A673 (cell line): Measurements from ENCODE around the gene PPWD1. TPM values are rescaled to one million over a fixed set of nuclear protein-coding genes. Genes with fewer than 3 reads are reported as not detected.

Source experiments
- BruUV-seq: library from RNA; stranded (reverse); fragments of 400-500 nt; replicated peaks from 2 replicates; lab custom pipeline; 2021; lab: Mats Ljungman, UMichigan
- CTCF ChIA-PET: fragments of 300-600 bp; sonication (Branson Sonifier 250); formaldehyde crosslinking; loops from one replicate; lab custom pipeline; 2022; ENCODE audit warnings: antibody characterized with exemption; lab: Charles Lee
- POLR2A ChIA-PET: fragments of 300-600 bp; sonication (Branson Sonifier 250); formaldehyde crosslinking; loops from one replicate; lab custom pipeline; 2022; ENCODE audit warnings: antibody characterized with exemption; ENCODE audit not compliant: low non-redundant PET; lab: Charles Lee
- DNase-seq: peaks from one replicate; pipeline ENCODE4 v3.0.0-alpha.2; 2015; ENCODE audit warnings: low spot score
- H3K27ac ChIP-seq: fragments of 200-600 bp; sonication (generic); 2 replicates; pipeline ENCODE4 v1.5.1; 2016; ENCODE audit warnings: mixed run types, low read depth, mild to moderate bottlenecking, mixed read lengths, antibody characterized with exemption, low read length; ENCODE audit not compliant: poor library complexity, severe bottlenecking
- H3K27me3 ChIP-seq: fragments of 200-600 bp; sonication (generic); replicated peaks from 2 replicates; pipeline ENCODE4 v1.6.1; 2017; ENCODE audit warnings: mixed run types, low read depth, mild to moderate bottlenecking, mixed read lengths, antibody characterized with exemption, low read length; ENCODE audit not compliant: insufficient read depth, poor library complexity
- H3K36me3 ChIP-seq: fragments of 200-600 bp; sonication (generic); 2 replicates; pipeline ENCODE4 v1.6.1; 2016; ENCODE audit warnings: mixed run types, mild to moderate bottlenecking, mixed read lengths, antibody characterized with exemption, low read length; ENCODE audit not compliant: insufficient read depth, poor library complexity, severe bottlenecking
- H3K4me1 ChIP-seq: fragments of 200-600 bp; sonication (generic); 2 replicates; pipeline ENCODE4 v1.6.1; 2017; ENCODE audit warnings: mixed run types, mild to moderate bottlenecking, mixed read lengths, antibody characterized with exemption, low read length; ENCODE audit not compliant: insufficient read depth, poor library complexity, severe bottlenecking
- H3K4me3 ChIP-seq: fragments of 200-600 bp; sonication (generic); 2 replicates; pipeline ENCODE4 v1.5.1; 2016; ENCODE audit warnings: low read depth, mixed run types, mild to moderate bottlenecking, mixed read lengths, low read length; ENCODE audit not compliant: poor library complexity, severe bottlenecking
- H3K9me3 ChIP-seq: fragments of 200-600 bp; sonication (generic); 2 replicates; pipeline ENCODE4 v1.6.1; 2016; ENCODE audit warnings: mixed run types, low read depth, mild to moderate bottlenecking, mixed read lengths, antibody characterized with exemption, low read length; ENCODE audit not compliant: poor library complexity, severe bottlenecking
- EZH2 ChIP-seq: fragments of 200-600 bp; sonication (generic); IDR thresholded peaks from 2 replicates; pipeline ENCODE4 v1.6.1; 2017; ENCODE audit warnings: borderline replicate concordance, low read depth, mild to moderate bottlenecking, mixed read lengths, antibody characterized with exemption, low read length; ENCODE audit not compliant: poor library complexity, severe bottlenecking
- intact Hi-C: fragments of 100-400 bp; cut with micrococcal nuclease; formaldehyde crosslinking; loops from one replicate; pipeline ENCODE4 v1.10.0; 2022; ENCODE audit not compliant: unreplicated experiment
- total RNA-seq: library from RNA; stranded (reverse); gene quantifications from 2 replicates; pipeline ENCODE4 v1.2.3, GENCODE V29; 2021
- TF ChIP-seq, protein P1 (sequence below): fragments of 300-800, 200-600 bp; sonication (generic); conservative IDR thresholded peaks from 2 replicates; pipeline ENCODE4 v1.5.1; 2017; ENCODE audit warnings: low read depth, mild to moderate bottlenecking, antibody characterized with exemption, low read length, moderate library complexity, mixed read lengths

Gene PPWD1
- total RNA-seq, 1 experiment from 2014 or later = 35.4 TPM

DNA sequence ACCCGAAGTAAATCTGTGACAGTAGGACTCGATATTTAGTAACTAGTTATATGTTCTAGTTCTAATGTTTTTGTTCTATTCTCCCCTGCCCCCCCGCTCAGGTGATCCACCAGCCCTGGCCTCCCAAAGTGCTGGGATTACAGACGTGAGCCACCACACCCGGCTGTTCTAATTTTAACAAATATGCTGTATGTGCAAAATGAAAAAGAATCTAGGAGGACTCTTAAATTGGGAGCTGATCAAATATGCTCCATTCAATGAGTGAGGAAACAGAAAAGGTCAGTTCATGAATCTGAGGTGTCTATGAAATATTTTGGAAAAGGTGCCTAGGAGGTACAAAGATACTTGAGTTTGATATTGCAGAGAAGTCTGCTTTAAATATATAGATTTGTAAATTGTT, 17.0 kb upstream of the PPWD1 start:
- Histone ChIP-seq H3K4me3 (no peak overlapping the region), H3K9me3 (no peaks in the 10 kb centered on the region), H3K27ac (no peak overlapping the region), H3K27me3 (no peaks in the 10 kb centered on the region), H3K4me1 (no peaks in the 10 kb centered on the region), H3K36me3 (peaks cover 65% of the 10 kb centered on the region)
- no TSS peak for BruUV-seq
- ChIA-PET POLR2A (no interaction called here), CTCF (no interaction called here)
- intact Hi-C loops = no loop called here
- TF ChIP-seq EZH2 = no peak
- TF ChIP-seq, protein P1, sequence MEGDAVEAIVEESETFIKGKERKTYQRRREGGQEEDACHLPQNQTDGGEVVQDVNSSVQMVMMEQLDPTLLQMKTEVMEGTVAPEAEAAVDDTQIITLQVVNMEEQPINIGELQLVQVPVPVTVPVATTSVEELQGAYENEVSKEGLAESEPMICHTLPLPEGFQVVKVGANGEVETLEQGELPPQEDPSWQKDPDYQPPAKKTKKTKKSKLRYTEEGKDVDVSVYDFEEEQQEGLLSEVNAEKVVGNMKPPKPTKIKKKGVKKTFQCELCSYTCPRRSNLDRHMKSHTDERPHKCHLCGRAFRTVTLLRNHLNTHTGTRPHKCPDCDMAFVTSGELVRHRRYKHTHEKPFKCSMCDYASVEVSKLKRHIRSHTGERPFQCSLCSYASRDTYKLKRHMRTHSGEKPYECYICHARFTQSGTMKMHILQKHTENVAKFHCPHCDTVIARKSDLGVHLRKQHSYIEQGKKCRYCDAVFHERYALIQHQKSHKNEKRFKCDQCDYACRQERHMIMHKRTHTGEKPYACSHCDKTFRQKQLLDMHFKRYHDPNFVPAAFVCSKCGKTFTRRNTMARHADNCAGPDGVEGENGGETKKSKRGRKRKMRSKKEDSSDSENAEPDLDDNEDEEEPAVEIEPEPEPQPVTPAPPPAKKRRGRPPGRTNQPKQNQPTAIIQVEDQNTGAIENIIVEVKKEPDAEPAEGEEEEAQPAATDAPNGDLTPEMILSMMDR = no peak
- DNase-seq = no peak

DNA sequence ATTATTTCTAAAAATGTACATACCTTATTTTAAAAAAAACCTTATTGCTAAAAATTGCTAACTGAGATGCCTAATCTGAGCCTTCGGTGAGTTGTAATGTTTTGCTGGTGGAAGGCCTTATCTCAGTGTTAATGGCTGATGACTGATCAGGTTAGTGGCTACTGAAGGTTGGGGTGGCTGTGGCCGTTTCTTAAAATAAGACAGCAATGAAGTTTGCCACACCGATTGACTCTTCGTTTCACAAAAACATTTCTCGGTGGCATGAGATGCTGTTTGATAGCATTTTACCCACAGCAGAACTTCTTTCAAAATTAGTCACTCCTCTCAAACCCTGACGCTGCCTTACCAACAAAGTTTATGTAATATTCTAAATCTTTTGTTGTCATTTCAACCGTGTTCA, 14.8 kb upstream of the PPWD1 start:
- Histone ChIP-seq H3K9me3 (no peaks in the 10 kb centered on the region), H3K4me1 (no peaks in the 10 kb centered on the region), H3K27ac (no peak overlapping the region), H3K36me3 (peaks cover 58% of the 10 kb centered on the region), H3K27me3 (no peaks in the 10 kb centered on the region), H3K4me3 (no peak overlapping the region)
- no TSS peak for BruUV-seq
- ChIA-PET POLR2A (no interaction called here), CTCF (no interaction called here)
- no peak for TF ChIP-seq EZH2
- TF ChIP-seq, protein P1 = no peak
- intact Hi-C loops = no loop called here
- DNase-seq = no peak

DNA sequence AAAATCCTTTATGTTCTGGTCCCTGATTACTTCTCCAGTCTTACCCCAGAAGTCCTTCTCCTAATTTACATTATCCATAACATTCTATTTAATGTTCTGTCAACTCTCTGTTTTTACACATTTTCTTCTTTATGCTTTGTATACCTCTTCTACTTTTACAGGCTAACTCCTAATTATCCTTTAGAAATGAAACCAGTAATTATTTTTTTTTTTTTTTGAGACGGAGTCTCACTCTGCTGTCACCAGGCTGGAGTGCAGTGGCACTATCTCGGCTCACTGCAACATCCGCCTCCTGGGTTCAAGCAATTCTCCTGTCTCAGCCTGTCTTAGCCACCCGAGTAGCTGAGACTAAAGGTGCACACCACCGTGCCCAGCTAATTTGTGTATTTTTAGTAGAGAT, 9.2 kb upstream of the PPWD1 start:
- intact Hi-C loops = no loop called here
- POLR2A ChIA-PET = no interaction called here

More for the DNA sequence above, 9.2 kb upstream of the PPWD1 start:
- DNase-seq = no peak
- Histone ChIP-seq H3K4me1 (no peaks in the 10 kb centered on the region), H3K27me3 (no peaks in the 10 kb centered on the region), H3K27ac (no peak overlapping the region), H3K4me3 (no peak overlapping the region), H3K9me3 (no peaks in the 10 kb centered on the region), H3K36me3 (peaks cover 61% of the 10 kb centered on the region)
- no TSS peak for BruUV-seq
- TF ChIP-seq, protein P1 = no peak
- TF ChIP-seq EZH2 = no peak
- CTCF ChIA-PET = interaction anchor here (0.7 kb wide), 1 partner anchor 10 kb away, joined by 4 read pairs; no protein-coding TSS in a partner anchor
